HG03175 (cell line): Measurements from ENCODE around the gene RUVBL2.

Source experiments
- ATAC-seq: cut with Tn5 transposase; IDR thresholded peaks from one replicate; pipeline ENCODE4 v1.9.1; 2021; ENCODE audit warnings: mild to moderate bottlenecking, moderate library complexity; ENCODE audit not compliant: unreplicated experiment

The RUVBL2 gene

DNA sequence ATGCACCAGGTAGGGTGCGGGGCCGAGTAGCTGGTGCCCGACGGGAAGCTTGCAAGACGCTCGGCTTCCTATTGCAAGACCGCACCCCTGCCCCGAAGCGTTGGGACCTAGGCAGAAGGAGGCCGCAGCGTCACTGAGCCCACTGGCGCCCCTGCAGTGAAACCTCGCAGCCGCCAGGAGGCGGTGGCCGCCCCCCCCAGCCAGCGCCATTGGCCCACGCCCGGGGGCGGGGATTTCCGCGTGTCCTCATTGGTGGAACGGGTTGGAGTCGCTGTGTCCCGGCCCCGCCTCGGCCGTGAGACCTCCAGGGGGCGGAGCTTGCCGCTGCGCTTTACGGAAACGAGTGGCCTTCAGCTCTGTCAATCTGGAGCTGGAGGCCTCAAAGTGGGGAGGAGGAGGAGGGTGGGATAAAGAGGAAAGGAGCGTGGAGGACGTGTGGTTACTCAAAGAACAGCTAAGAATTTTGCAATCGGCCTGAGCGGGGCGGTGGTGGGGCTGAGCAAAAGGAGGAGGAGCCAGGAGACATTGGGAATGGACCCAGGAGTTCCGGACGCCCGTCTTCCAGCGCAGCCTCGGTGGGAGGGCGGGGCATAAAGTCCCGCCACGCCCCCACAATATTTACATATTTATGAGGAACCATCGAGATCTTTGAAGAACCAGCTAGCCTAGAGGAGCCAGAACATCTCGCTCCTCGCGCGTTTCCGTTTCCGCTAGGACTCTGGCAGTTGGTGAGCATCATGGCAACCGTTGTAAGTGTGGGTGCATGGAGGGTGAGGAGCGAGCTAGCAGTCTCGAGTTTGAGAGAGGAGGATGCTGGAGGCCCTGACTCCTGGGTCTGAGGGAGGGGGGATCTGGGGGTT lies at the start of gene RUVBL2, which contains the start of gene GYS1:
Gene RUVBL2 (plus strand): TSS at position 713 of the 860 bp plus-strand sequence. CDS start 25 bp downstream, at position 738.
Gene GYS1 (minus strand): TSS at position 135 of the 860 bp plus-strand sequence. CDS start 197 bp downstream, outside the sequence.
- ATAC-seq = peak; percentile 89

DNA sequence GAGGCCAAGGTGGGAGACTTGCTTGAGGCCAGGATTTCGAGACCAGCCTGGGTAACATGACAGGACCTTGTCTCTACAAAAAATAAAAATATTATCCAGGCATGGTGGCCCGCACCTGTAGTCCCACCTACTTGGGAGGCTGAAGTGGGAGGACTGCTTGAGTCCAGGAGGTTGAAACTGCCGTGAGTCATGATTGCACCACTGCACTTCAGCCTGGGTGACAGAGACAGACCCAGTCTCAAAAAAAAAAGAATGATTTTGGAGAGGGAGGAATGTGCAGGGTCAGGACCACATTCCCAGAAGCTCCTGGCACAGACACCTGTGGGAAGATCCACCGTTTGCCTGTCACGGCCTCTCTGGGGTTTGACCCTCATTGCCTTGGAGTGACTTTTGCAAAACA lies 48.3 kb upstream of the RUVBL2 start:
- no peak for ATAC-seq

DNA sequence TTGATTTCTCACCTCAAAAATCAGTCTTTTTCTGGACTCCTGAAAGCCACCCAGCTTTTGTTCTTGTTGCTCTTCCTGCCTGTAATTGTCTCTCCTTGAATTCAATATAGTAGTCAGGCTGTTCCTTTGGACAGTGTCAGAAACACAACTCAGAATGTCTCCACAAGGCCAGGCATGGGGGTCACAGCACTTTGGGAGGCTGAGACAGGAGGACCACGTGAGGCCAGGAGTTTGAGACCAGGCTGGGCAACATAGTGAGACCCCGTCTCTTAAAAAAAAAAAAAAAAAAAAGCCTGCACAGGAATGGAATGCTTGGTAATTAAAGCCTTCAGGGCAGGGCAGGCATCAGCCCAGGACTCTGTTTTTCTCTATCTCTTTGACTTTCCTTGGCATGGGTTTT lies 47.9 kb upstream of the RUVBL2 start:
- ATAC-seq = no peak

DNA sequence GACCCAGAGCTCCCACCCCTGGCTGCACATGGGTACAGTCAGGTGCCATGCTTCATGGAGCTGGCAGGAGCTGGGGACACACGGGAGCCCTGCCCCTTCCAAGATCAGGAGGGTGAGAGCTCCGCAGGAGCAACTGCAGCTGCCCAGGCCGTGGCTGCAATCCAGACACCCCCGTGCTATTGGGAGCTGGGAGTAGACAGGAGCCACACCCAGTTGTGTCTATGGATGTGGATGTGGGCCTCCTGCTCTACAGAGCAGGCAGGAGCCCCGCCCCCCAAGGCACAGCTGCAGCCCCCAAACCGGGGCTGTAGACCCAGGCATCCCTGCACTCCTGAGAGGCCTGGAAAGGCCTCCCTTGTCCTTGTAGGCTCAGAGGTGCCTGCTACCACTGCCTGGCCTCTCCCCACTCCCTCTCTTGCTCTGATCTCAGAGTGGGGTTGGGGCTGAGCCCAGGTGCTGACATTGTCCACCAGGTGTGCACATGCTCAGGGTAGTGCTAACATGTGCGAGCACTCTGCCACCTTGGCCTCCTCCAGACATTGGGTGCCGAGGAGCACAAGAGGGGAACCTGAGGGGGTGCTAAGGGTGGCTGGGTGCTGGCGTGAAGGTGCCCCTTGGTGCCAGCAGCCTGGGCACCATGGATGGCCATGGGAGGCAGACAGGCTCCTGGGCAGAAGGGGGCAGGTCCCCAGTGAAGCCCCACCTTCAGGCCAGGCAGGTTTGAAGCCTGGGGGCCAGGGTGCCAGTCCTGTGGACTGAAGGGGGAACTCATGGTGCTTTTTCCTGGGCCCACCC lies 47.0 kb upstream of the RUVBL2 start:
- ATAC-seq = no peak

DNA sequence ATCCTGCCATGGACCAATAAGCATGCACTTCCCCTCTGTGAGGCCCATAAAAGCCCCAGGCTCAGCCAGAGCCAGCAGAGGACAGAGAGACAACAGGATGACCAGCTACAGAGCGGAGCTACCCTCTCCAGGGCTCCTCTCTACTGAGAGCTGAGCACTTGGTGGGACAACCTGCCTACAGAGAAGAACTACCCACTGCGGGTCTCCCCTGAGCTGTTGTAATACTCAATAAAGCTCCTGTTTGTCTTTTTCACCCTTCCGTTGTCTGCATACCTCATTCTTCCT lies 46.5 kb upstream of the RUVBL2 start:
- no peak for ATAC-seq

DNA sequence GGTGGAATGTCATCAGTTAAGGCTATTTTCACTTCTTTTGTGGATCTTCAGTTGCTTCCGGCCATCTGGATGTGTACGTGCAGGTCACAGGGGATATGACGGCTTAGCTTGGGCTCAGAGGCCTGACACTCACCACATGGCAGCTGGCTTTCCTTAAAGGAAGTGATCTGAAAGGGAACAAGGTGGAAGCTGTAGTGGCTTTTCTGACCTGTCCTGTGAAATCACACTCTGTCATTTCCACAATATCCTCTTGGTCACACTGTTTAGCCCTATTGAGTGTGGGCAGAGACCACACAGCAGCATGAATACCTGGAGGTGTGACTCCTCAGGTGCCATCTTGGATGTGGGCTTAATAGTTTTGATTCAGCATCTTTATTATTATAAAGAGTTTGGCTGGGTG lies 43.5 kb upstream of the RUVBL2 start:
- ATAC-seq = no peak

DNA sequence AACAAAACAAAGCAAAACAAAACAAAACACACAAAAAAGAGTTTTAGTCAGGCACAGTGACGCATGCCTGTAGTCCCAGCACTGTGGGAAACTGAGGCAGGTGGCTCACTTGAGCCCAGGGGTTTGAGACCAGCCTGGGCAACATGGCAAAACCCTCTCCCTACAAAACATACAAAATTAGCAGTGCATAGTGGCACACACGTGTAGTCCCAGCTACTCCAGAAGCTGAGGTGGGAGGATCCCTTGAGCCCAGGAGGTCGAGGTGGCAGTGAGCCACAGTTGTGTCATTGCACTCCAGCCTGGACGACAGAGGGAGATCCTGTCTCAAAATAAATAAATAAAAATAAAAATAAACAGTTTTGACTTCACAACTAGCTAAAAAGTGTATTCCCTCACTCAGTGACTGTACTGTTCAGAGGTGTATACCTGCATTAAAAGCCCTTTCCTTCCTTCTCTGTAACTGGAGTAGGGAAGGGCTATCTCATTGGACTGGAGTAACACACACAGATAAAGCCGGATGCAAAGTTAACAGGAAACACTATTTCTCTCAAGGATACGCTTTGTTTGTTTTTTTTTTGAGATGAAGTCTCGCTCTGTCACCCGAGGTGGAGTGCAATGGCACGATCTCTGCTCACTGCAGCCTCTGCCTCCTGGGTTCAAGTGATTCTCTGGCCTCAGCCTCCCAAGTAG lies 42.7 kb upstream of the RUVBL2 start:
- no peak for ATAC-seq

DNA sequence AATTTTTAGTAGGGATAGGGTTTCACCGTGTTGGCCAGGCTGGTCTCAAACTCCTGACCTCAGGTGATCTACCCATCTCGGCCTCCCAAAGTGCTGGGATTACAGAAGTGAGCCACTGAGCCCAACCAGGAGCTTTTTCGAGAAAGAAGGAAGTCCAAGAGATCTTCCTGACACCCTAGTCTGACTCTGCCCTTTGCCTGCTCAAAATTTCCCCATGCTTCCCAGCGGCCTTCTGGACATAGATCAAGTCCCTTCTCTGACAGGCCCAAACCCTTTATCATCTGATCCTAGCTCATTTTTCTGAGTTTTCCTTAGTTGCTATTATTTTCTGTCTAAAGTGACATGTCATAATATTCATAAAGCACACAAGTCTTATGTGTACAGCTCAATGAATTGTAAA lies 40.5 kb upstream of the RUVBL2 start:
- ATAC-seq = no peak

DNA sequence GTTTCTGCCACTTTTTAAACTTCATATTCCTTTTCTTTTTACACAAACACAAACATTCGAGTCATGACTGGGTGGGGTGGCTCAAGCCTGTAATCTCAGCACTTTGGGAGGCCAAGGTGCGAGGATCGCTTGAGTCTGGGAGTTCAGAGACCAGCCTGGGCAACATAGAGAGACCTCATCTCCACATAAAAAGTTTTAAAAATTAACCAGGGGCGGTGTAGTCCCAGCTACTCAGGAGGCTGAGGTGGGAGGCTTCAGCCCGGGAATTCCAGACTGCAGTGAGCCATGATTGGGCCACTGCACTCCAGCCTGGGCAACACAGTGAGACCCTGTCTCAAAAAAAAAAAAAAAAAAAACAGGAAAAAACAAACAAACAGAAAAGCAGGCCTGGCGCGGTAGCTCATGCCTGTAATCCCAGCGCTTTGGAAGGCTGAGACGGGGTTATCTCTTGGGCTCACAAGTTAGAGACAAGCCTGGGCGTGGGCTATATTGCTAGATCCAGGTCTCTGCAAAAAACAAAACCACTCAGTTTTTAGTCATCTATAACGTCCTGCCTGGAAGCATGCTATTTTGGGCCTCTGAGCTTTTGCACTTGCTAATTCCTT lies 39.6 kb upstream of the RUVBL2 start:
- no peak for ATAC-seq

DNA sequence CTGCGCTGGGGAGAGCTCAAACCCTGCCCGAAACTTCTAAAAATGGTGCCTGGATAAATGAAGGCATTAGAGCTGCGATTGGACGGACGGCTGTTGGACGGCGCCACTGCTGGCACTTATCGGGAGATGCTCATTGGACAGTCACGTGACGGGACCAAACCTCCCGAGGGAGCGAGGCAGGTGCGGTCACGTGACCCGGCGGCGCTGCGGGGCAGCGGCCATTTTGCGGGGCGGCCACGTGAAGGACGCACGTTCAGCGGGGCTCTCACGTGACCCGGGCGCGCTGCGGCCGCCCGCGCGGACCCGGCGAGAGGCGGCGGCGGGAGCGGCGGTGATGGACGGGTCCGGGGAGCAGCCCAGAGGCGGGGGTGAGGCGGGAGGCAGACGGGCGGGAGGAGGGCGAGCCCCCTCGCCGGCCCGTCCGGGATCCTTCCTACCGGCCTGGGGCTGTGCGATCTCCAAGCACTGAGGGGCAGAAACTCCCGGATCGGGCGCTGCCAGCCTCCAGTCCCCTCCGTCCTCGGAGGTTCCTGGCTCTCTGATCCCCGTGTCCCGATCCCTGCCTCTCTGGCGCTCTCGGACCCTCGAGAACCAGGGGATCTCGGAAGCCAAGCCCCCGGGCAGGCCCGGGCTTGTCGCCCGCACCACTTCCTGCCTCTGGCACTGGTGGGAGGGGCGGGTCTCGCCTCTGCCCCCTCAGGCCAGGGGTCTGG lies 38.9 kb upstream of the RUVBL2 start, which contains the start of gene BAX:
Gene BAX (plus strand): TSS at position 281 of the 713 bp plus-strand sequence. CDS start 54 bp downstream, at position 335.
- ATAC-seq = peak; percentile 91

DNA sequence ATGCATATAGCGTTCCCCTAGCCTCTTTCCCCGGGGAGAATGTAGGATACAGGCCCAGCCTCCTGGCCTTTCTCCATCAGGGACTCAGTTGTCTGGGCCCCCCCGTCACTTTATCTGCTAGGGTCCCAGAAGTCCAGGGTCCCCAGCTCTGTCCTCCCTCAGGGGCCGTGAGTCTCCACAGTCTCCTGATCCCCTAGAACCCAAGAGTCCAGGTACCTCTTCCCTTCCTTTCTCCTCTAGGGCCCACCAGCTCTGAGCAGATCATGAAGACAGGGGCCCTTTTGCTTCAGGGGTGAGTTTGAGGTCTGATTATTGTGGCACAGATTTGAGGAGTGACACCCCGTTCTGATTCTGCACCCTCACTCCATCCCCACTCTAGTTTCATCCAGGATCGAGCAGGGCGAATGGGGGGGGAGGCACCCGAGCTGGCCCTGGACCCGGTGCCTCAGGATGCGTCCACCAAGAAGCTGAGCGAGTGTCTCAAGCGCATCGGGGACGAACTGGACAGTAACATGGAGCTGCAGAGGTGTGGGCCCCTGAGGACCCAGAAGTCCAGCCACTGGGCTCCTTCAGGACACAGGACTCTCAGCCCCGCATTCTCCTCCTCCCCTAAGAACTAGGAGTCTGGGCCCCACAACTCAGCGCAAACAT lies 38.3 kb upstream of the RUVBL2 start:
- no peak for ATAC-seq

DNA sequence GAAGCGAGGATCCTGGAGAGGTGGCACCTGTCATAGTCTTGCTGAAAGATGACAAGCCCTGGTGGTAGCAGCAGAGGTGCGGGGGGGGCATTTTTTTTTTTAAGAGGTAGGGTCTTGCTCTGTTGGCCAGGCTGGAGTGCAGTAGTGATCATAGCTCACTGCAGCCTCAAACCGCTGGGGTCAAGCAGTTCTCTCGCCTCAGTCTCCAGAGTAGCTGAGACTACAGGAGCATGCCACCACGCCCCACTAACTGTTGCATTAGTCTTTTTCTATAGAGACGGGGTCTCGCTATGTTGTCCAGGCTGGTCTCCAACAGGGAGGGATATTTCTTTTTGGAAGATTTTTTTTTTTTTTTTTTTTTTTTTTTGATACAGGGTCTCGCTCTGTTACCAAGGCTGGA lies 35.7 kb upstream of the RUVBL2 start:
- no peak for ATAC-seq

DNA sequence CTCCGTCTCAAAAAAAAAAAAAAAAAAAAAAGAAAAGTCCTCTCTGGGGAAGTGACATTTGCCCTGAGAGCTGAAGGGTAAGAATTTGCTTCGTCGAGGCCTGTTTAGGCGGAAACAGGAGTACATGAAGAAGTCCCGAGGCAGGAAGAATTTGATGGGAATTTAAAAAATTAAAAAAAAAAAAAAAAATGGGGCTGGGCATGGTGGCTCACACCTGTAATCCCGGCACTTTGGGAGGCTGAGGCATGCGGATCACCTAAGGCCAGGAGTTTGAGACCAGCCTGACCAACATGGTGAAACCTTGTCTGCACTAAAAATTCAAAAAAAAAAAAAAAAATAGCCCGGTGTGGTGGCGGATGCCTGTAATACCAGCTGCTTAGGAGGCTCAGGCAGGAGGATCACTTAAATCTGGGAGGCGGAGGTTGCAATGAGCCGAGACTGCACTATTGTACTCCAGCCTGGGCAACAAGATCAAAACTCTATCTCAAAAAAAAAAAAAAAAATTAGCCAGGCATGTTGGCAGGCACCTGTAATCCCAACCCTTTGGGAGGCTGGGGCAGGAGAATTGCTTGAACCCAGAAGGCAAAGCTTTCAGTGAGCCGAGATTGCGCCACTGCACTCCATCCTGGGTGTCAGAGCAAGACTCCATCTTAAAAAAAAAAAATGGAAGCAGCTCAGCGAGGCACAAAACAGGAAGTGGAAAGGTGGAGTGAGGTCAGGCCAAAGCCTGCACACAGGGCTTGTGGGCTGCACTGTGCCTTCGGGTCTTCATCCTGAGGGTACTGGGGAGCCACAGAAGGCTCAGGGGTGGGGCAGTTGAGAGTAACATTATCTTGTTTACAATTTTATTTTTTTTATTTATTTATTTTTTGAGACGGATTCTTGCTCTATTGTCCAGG lies 34.1 kb upstream of the RUVBL2 start:
- no peak for ATAC-seq

DNA sequence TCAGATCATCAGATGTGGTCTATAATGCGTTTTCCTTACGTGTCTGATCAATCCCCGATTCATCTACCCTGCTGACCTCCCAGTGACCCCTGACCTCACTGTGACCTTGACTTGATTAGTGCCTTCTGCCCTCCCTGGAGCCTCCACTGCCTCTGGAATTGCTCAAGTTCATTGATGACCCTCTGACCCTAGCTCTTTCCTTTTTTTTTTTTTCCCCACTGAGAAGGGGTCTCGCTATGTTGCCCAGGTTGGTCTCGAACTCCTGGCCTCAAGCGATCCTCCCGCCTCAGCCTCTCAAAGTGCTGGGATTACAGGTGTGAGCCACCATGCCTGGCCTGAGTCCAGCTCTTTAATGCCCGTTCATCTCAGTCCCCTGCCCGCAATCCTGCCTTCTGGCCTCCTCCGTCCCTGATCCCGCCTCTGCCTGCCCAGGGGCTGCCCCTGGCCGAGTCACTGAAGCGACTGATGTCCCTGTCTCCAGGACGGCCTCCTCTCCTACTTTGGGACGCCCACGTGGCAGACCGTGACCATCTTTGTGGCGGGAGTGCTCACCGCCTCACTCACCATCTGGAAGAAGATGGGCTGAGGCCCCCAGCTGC lies 32.5 kb upstream of the RUVBL2 start:
- ATAC-seq = no peak

DNA sequence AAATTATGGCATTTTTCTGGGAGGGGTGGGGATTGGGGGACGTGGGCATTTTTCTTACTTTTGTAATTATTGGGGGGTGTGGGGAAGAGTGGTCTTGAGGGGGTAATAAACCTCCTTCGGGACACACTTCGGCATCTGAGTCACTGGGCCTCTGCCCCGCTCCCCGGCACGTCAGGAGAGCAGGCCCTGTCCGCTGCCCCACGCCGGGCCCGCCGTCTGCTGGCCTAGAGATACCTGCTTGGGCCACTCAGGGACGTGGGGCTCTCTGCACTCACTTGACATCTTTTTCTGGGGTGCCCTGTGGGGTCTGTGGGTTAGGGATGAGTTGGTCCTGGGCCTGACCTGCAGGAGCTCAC lies 32.0 kb upstream of the RUVBL2 start:
- ATAC-seq = no peak

DNA sequence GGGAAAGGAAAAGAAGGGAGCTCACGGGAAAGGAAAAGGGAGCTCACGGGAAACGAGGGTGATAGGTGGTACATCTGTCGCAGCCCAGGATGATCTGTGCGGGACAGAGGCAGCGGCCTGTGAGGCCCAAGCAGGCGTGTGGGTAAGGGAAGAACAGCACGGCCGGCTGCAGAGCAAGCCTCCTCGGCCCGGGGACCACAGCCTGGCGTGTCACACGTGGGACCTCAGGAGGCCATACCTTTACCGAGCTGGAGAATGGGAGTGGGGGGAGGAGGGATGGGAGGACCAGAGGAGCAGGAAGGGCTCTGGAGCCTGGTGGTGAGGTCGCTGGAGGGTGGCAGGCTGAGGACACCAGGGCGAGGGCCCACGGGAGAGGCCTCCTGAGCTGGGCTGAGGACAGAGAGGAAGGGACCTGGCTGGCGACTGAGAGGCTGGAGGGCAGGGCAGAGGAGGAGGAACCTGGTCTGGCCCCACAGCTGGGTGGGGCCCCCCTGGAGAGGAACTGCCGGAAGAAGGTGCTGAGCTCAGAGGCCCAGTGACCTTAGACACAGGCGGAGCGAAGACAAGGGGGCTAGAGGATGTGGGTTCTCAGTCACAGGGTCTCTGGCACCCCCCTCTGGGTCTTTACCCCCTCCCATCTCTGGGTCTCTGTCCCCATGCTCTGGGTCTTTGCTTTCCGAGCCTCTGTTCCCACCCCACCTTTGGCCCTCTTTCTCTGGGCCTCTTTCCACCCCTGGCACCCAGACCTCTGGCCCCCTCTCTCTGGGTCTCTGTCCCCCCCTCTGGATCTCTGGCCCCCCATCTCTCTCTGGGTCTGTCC lies 31.4 kb upstream of the RUVBL2 start:
- ATAC-seq = peak; percentile 33

DNA sequence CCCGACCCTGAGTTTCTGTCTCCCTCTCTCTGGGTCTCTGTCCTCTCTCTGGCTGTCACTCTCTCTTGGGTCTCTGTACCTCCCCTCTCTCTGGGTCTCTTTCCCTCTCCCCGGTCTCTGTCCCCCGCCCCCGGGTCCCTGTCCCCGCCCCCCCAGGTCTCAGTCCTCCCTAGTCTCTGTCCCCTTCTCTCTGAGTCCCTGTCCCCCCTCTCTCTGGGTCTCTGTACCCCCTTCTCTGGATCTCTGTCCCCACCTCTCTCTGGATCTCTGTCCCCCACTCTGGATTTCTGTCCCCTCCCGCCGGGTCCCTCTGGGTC lies 30.9 kb upstream of the RUVBL2 start:
- no peak for ATAC-seq
